ENCODE data around the gene KCNJ13.

The KCNJ13 gene

GRCh38 chr2:232793271-232793670 lies 16.9 kb upstream of the KCNJ13 start:
- POLR2A ChIA-PET: no interaction called here
- H3K36me3 ChIP-seq (ENCODE audit: control insufficient read depth in 2 of 2, insufficient read depth in 1 of 2, low read length in 2 of 2): peaks cover 39 to 90% of the 10 kb centered on the region in 2 experiments
- H3K4me3 ChIP-seq (ENCODE audit: low read depth, low read length): no peak overlapping the region
- TF ChIP-seq ZNF624 (tag by site-specific recombination; IDR thresholded peaks at IDR 0.05) (no peak), ZIC2 (tag by site-specific recombination; IDR thresholded peaks at IDR 0.05) (no peak), ZNF423 (tag by site-specific recombination; IDR thresholded peaks at IDR 0.05) (no peak), ZNF791 (tag by site-specific recombination; IDR thresholded peaks at IDR 0.05) (no peak), ZNF426 (tag by site-specific recombination; IDR thresholded peaks at IDR 0.05) (no peak), REPIN1 (tag by site-specific recombination; IDR thresholded peaks at IDR 0.05; ENCODE audit: low read depth) (no peak), ZNF112 (tag by site-specific recombination; IDR thresholded peaks at IDR 0.05) (no peak), ZNF776 (tag by site-specific recombination; IDR thresholded peaks at IDR 0.05; ENCODE audit: borderline replicate concordance) (no peak), KLF7 (tag by site-specific recombination; IDR thresholded peaks at IDR 0.05; ENCODE audit: borderline replicate concordance) (no peak), KLF9 (tag by site-specific recombination; IDR thresholded peaks at IDR 0.05; ENCODE audit: low read depth) (no peak)
- no peak overlapping the region for H3K27ac ChIP-seq (ENCODE audit: extremely low read depth, low read depth, low read length)
- H3K4me1 ChIP-seq (ENCODE audit: control insufficient read depth, insufficient read depth, low read length): peaks cover 12% of the 10 kb centered on the region; the same call in 1 of the 2 replicates
- CTCF ChIA-PET: no interaction called here
- H3K9me3 ChIP-seq (ENCODE audit: control insufficient read depth, insufficient read depth, low read depth, low read length): no peaks in the 10 kb centered on the region

- CTCF ChIA-PET: interaction anchor here (0.5 kb wide), 1 partner anchor 179 kb away, joined by 4 read pairs; no protein-coding TSS in a partner anchor
- TF ChIP-seq ZNF791 (tag by site-specific recombination; IDR thresholded peaks at IDR 0.05) (no peak), ZNF76 (tag by site-specific recombination; IDR thresholded peaks at IDR 0.05; ENCODE audit: borderline replicate concordance, low read depth) (no peak)
- Histone ChIP-seq H3K9me3 (ENCODE audit: control insufficient read depth, insufficient read depth, low read depth, low read length) (no peaks in the 10 kb centered on the region), H3K27ac (ENCODE audit: extremely low read depth, low read depth, low read length) (no peak overlapping the region), H3K4me1 (ENCODE audit: control insufficient read depth, insufficient read depth, low read length) (peaks cover 16% of the 10 kb centered on the region; the same call in 1 of the 2 replicates), H3K4me3 (ENCODE audit: low read depth, low read length) (no peak overlapping the region), H3K36me3 (ENCODE audit: control insufficient read depth in 2 of 2, insufficient read depth in 1 of 2, low read length in 2 of 2) (peaks cover 25 to 87% of the 10 kb centered on the region in 2 experiments)
- POLR2A ChIA-PET: no interaction called here
Measured at GRCh38 chr2:232791518-232791917, 15.2 kb upstream of the KCNJ13 start.

GRCh38 chr2:232789082-232789481 lies 12.7 kb upstream of the KCNJ13 start:
- TF ChIP-seq TCF7L2 (IDR thresholded peaks at IDR 0.05; ENCODE audit: borderline replicate concordance, low read depth, low read length) (0 out of 2 replicates have a peak, but pooled peaks have one; percentile 15), ZXDB (tag by site-specific recombination; IDR thresholded peaks at IDR 0.05) (peak; percentile 22; the same call in 1 of the 2 replicates), ZBTB6 (tag by site-specific recombination; IDR thresholded peaks at IDR 0.05) (peak; percentile 55), ZNF155 (tag by site-specific recombination; IDR thresholded peaks at IDR 0.05) (no peak), SP7 (tag by site-specific recombination; IDR thresholded peaks at IDR 0.05) (0 out of 2 replicates have a peak, but pooled peaks have one; percentile 24), ZNF580 (tag by site-specific recombination; IDR thresholded peaks at IDR 0.05) (0 out of 2 replicates have a peak, but pooled peaks have one; percentile 41), ZNF843 (tag by site-specific recombination; IDR thresholded peaks at IDR 0.05) (peak; percentile 75; the same call in 1 of the 2 replicates), PRDM6 (tag by site-specific recombination; IDR thresholded peaks at IDR 0.05) (peak; percentile 33; the same call in 1 of the 2 replicates), FEZF1 (tag by site-specific recombination; IDR thresholded peaks at IDR 0.05) (peak; percentile 27; the same call in 1 of the 2 replicates), ZNF701 (tag by site-specific recombination; IDR thresholded peaks at IDR 0.05) (no peak), ZNF664 (tag by site-specific recombination; IDR thresholded peaks at IDR 0.05) (peak; percentile 73; the same call in 1 of the 2 replicates), ZBTB48 (tag by site-specific recombination; IDR thresholded peaks at IDR 0.05) (no peak), OSR2 (tag by site-specific recombination; IDR thresholded peaks at IDR 0.05) (peak; percentile 15; the same call in 1 of the 2 replicates)
- H3K4me3 ChIP-seq (ENCODE audit: low read depth, low read length): no peak overlapping the region
- no peaks in the 10 kb centered on the region for H3K9me3 ChIP-seq (ENCODE audit: control insufficient read depth, insufficient read depth, low read depth, low read length)
- POLR2A ChIA-PET: no interaction called here
- peaks cover 17 to 72% of the 10 kb centered on the region in 2 experiments for H3K36me3 ChIP-seq (ENCODE audit: control insufficient read depth in 2 of 2, insufficient read depth in 1 of 2, low read length in 2 of 2)
- CTCF ChIA-PET: no interaction called here
- H3K4me1 ChIP-seq (ENCODE audit: control insufficient read depth, insufficient read depth, low read length): peaks cover 16% of the 10 kb centered on the region; the same call in 1 of the 2 replicates
- H3K27ac ChIP-seq (ENCODE audit: extremely low read depth, low read depth, low read length): no peak overlapping the region
